MCF 10A (cell line): Measurements from ENCODE around the gene CHCHD4. TPM values are rescaled to one million over a fixed set of nuclear protein-coding genes. Genes with fewer than 3 reads are reported as not detected.

Experiments used
- BruUV-seq: library from RNA; stranded (reverse); fragments of 400-500 nt; replicated peaks from 2 replicates; lab custom pipeline; 2021; lab: Mats Ljungman, UMichigan
- CTCF ChIA-PET: fragments of 300-600 bp; sonication (Branson Sonifier 250); formaldehyde crosslinking; extraction: SDS; loops from one replicate; lab custom pipeline; 2021; ENCODE audit warnings: antibody characterized with exemption, inconsistent platforms; lab: Yijun Ruan, JAX
- POLR2A ChIA-PET: fragments of 300-600, 350-650 bp; sonication (Branson Sonifier 250); formaldehyde crosslinking; extraction: SDS; loops from one replicate; lab custom pipeline; 2020; ENCODE audit warnings: antibody characterized with exemption, inconsistent platforms; lab: Yijun Ruan, JAX
- DNase-seq: peaks from one replicate; pipeline ENCODE4 v3.0.0-alpha.2; 2018; ENCODE audit not compliant: unreplicated experiment
- H3K27ac Mint-ChIP-seq: one replicate; pipeline ENCODE4 v1.8.0; 2022; ENCODE audit warnings: mild to moderate bottlenecking, low read depth, mixed read lengths; ENCODE audit not compliant: unreplicated experiment
- H3K27me3 Mint-ChIP-seq: one replicate; pipeline ENCODE4 v1.8.0; 2022; ENCODE audit warnings: mixed read lengths; ENCODE audit not compliant: insufficient read depth, unreplicated experiment
- H3K36me3 Mint-ChIP-seq: one replicate; pipeline ENCODE4 v1.8.0; 2022; ENCODE audit warnings: mild to moderate bottlenecking, moderate library complexity, mixed read lengths; ENCODE audit not compliant: insufficient read depth, unreplicated experiment
- H3K4me1 Mint-ChIP-seq: one replicate; pipeline ENCODE4 v1.8.0; 2022; ENCODE audit warnings: mixed read lengths; ENCODE audit not compliant: insufficient read depth, unreplicated experiment
- H3K4me3 Mint-ChIP-seq: one replicate; pipeline ENCODE4 v1.8.0; 2022; ENCODE audit warnings: mild to moderate bottlenecking, moderate library complexity, mixed read lengths; ENCODE audit not compliant: unreplicated experiment
- H3K9me3 Mint-ChIP-seq: one replicate; pipeline ENCODE4 v1.8.0; 2022; ENCODE audit warnings: mixed read lengths; ENCODE audit not compliant: unreplicated experiment
- intact Hi-C: fragments of 100-400 bp; cut with micrococcal nuclease; formaldehyde crosslinking; loops from 2 replicates; pipeline ENCODE4 v1.14.1; 2022
- total RNA-seq: library from RNA; stranded (reverse); gene quantifications from 2 replicates; pipeline ENCODE4 v1.2.3, GENCODE V29; 2022
- TF ChIP-seq, protein P1 (sequence below): fragments of 200-600 bp; IDR thresholded peaks from one replicate; pipeline ENCODE4 v1.8.0; 2022; ENCODE audit warnings: antibody characterized with exemption, mild to moderate bottlenecking; ENCODE audit not compliant: unreplicated experiment

CHCHD4 gene
- total RNA-seq, 1 experiment from 2014 or later: 35.0 TPM

DNA sequence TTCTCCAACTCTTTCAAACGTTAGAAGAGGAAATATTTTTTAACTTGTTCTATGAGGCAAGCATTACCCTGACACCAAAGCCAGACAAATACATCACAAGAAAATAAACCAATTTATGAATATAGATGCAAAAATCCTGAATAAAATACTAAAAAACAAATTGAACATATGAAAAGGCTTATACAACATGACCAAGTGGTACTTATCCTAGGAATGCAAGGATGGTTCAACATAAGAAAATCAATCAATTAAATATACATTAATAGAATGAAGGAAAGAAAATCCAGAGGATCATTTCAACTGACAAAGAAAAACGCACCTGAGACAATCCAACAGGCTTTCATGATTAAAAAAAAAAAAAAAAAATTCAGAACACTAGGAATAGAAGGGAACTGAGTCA lies 36.6 kb upstream of the CHCHD4 start:
- H3K27me3 Mint-ChIP-seq: no peaks in the 10 kb centered on the region
- TF ChIP-seq, protein P1, sequence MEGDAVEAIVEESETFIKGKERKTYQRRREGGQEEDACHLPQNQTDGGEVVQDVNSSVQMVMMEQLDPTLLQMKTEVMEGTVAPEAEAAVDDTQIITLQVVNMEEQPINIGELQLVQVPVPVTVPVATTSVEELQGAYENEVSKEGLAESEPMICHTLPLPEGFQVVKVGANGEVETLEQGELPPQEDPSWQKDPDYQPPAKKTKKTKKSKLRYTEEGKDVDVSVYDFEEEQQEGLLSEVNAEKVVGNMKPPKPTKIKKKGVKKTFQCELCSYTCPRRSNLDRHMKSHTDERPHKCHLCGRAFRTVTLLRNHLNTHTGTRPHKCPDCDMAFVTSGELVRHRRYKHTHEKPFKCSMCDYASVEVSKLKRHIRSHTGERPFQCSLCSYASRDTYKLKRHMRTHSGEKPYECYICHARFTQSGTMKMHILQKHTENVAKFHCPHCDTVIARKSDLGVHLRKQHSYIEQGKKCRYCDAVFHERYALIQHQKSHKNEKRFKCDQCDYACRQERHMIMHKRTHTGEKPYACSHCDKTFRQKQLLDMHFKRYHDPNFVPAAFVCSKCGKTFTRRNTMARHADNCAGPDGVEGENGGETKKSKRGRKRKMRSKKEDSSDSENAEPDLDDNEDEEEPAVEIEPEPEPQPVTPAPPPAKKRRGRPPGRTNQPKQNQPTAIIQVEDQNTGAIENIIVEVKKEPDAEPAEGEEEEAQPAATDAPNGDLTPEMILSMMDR: no peak
- no peak overlapping the region for H3K27ac Mint-ChIP-seq
- ChIA-PET POLR2A (interaction anchor here (0.6 to 2.1 kb wide), 5 partner anchors 8 to 32 kb away, joined by 3 to 10 read pairs (median 3); no protein-coding TSS in a partner anchor), CTCF (interaction anchor here (1.4 kb wide), 1 partner anchor 42 kb away, joined by 4 read pairs; no protein-coding TSS in a partner anchor)
- intact Hi-C loops: no loop called here
- H3K9me3 Mint-ChIP-seq: no peaks in the 10 kb centered on the region
- H3K4me3 Mint-ChIP-seq: no peak overlapping the region
- no TSS peak for BruUV-seq
- peaks cover 11% of the 10 kb centered on the region for H3K4me1 Mint-ChIP-seq
- no peak for DNase-seq
- H3K36me3 Mint-ChIP-seq: peaks cover 98% of the 10 kb centered on the region

DNA sequence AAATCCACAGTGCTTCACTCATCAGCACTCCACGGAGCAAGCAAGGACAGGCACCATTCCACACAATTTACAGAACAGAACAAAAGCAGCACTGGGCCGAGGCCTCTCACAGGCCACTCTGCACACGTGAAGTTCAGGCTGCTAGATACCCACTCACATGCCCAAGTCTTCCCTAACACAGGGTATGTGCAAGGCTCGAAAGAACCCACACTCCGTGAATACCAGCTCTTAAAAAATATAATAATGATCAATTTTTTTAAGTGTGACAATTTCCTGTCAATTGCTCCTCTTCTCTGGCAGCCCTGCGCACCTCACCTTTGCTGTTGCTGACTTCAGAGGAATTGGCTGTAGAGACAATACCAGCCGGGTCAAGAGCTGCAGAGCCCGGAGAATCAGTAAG lies 34.8 kb upstream of the CHCHD4 start:
- BruUV-seq: no TSS peak
- H3K9me3 Mint-ChIP-seq: no peaks in the 10 kb centered on the region
- ChIA-PET POLR2A (interaction anchor here (0.7 to 4.5 kb wide), 7 partner anchors 14 to 1332 kb away, joined by 3 to 36 read pairs (median 3); partner anchors contain the start of genes CHCHD4, LSM3, TMEM43 and XPC), CTCF (interaction anchor here (0.6 kb wide), 1 partner anchor 1048 kb away, joined by 3 read pairs; no protein-coding TSS in a partner anchor)
- TF ChIP-seq, protein P1: no peak
- no peak for DNase-seq
- H3K27me3 Mint-ChIP-seq: no peaks in the 10 kb centered on the region
- H3K4me3 Mint-ChIP-seq: no peak overlapping the region
- H3K27ac Mint-ChIP-seq: no peak overlapping the region
- intact Hi-C loops: no loop called here
- peaks cover 100% of the 10 kb centered on the region for H3K36me3 Mint-ChIP-seq
- H3K4me1 Mint-ChIP-seq: peaks cover 6% of the 10 kb centered on the region

DNA sequence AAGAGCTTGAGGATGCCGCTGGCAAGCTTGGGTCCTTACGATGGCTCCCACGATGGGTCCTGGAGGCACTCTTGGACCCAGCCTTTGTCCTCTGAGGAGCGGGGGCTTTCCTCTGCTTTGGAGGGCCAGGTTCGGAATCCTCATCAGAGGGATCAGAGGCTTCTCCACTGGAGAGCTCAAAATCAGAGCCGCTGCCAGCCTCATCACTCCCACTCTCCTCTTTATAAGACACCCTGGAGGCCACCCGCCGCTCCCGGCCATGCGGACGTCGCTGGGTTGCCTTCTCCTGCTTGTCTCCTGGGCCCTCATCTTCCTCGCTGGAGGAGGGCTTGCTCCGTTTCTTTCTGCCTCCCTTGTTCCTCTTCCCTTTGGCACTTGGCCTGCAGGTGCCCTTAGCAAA lies 33.7 kb upstream of the CHCHD4 start:
- Mint-ChIP-seq H3K4me1 (peaks cover 6% of the 10 kb centered on the region), H3K27me3 (no peaks in the 10 kb centered on the region), H3K27ac (no peak overlapping the region), H3K36me3 (peaks cover 100% of the 10 kb centered on the region), H3K9me3 (no peaks in the 10 kb centered on the region), H3K4me3 (no peak overlapping the region)
- TF ChIP-seq, protein P1: no peak
- CTCF ChIA-PET: no interaction called here
- no peak for DNase-seq
- TSS peak; percentile 62 for BruUV-seq
- POLR2A ChIA-PET: interaction anchor here (0.7 to 4.5 kb wide), 4 partner anchors 13 to 34 kb away, joined by 3 to 36 read pairs (median 4); partner anchors contain the start of genes CHCHD4 and TMEM43
- intact Hi-C loops: no loop called here

DNA sequence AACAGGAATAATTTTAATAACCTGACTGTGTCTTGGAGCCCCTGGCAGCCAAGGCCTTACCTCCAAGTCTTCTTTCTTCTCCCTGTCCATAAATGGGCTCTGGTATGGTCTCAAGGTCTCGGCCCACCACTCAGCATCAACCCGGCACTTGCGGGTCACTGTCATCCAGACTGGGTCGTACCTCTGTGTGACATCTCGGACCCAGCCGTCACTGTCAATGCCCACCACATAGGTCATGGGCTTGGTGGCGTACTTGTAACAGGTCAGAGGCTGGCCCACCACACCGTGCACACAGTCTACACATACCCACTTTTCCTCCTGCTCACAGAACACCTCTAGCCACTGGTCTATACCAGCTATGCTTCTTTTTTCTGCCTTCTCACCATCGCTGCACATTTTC lies 33.3 kb upstream of the CHCHD4 start:
- Mint-ChIP-seq H3K27me3 (no peaks in the 10 kb centered on the region), H3K4me3 (no peak overlapping the region), H3K9me3 (no peaks in the 10 kb centered on the region), H3K27ac (no peak overlapping the region), H3K4me1 (peaks cover 6% of the 10 kb centered on the region), H3K36me3 (peaks cover 100% of the 10 kb centered on the region)
- ChIA-PET CTCF (interaction anchor here (1.2 kb wide), 1 partner anchor 21 kb away, joined by 3 read pairs; the partner anchor contains the start of genes LSM3 and XPC), POLR2A (interaction anchor here (0.7 to 4.5 kb wide), 5 partner anchors 8 to 29 kb away, joined by 3 to 36 read pairs (median 3); partner anchors contain the start of genes LSM3 and XPC)
- DNase-seq: no peak
- intact Hi-C loops: no loop called here
- TF ChIP-seq, protein P1: no peak
- BruUV-seq: no TSS peak
